LHCN-M2 (cell line): Measurements from ENCODE around the gene ROM1. TPM values are rescaled to one million over a fixed set of nuclear protein-coding genes. Genes with fewer than 3 reads are reported as not detected.
"Not testable (repeated sequence)": the region's sequence is repeated elsewhere in the genome, so short reads cannot be mapped to it uniquely, and the experiment has no call there.

Experiments
- DNase-seq: peaks from one replicate; pipeline ENCODE4 v3.0.0-alpha.2; 2012; ENCODE audit warnings: low read depth
- polyA plus RNA-seq: library from polyadenylated mRNA; unstranded; fragments of >200 nt; gene quantifications from one replicate; pipeline ENCODE4 v1.2.1, GENCODE V29; 2012; ENCODE audit warnings: missing spikeins
- total RNA-seq: library from RNA; depleted of rRNA; stranded (reverse); fragments of >200 nt; gene quantifications from 2 replicates; pipeline ENCODE4 v1.2.3, GENCODE V29; 2014; rRNA removed

Gene ROM1
- total RNA-seq, result 8.9 and 10.3 TPM in 2 replicates
- 7.8 TPM for polyA plus RNA-seq

GRCh38 chr11:62612366-62613290, at the start of gene ROM1, which contains the start of gene EML3:
Gene ROM1, plus strand, starts transcription at chr11:62613257. Its CDS starts 25 bp downstream, at chr11:62613282.
Gene EML3, minus strand, starts transcription at chr11:62612775. Its CDS starts 318 bp downstream, at chr11:62612457.
- DNase-seq, result peak; percentile 92

GRCh38 chr11:62565100-62565802, 47.8 kb upstream of the ROM1 start:
- DNase-seq, result no peak

- DNase-seq, result no peak
Observed at GRCh38 chr11:62566247-62566646, 46.8 kb upstream of the ROM1 start.

- DNase-seq, result no peak
Observed at GRCh38 chr11:62567018-62567633, 45.9 kb upstream of the ROM1 start.

GRCh38 chr11:62569611-62570010, 43.4 kb upstream of the ROM1 start:
- no peak for DNase-seq

GRCh38 chr11:62570903-62571302, 42.2 kb upstream of the ROM1 start:
- not testable (repeated sequence) for DNase-seq

- DNase-seq, result not testable (repeated sequence)
Observed at GRCh38 chr11:62571493-62571892, 41.6 kb upstream of the ROM1 start.

- DNase-seq, result no peak
Observed at GRCh38 chr11:62572431-62572830, 40.6 kb upstream of the ROM1 start.

GRCh38 chr11:62573006-62573591, 40.0 kb upstream of the ROM1 start:
- no peak for DNase-seq

- peak; percentile 100 for DNase-seq
Observed at GRCh38 chr11:62573592-62574362, 39.3 kb upstream of the ROM1 start, which contains the start of gene EEF1G. Gene EEF1G, minus strand, starts transcription at chr11:62573891. Its CDS starts 49 bp downstream, at chr11:62573842.

- peak; percentile 61 for DNase-seq
Observed at GRCh38 chr11:62574363-62575071, 38.5 kb upstream of the ROM1 start.

GRCh38 chr11:62575156-62575555, 37.9 kb upstream of the ROM1 start:
- no peak for DNase-seq

- DNase-seq, result no peak
Observed at GRCh38 chr11:62575837-62576236, 37.2 kb upstream of the ROM1 start.

- no peak for DNase-seq
Observed at GRCh38 chr11:62577046-62577714, 35.9 kb upstream of the ROM1 start.

- DNase-seq, result no peak
Observed at GRCh38 chr11:62578541-62578940, 34.5 kb upstream of the ROM1 start.

GRCh38 chr11:62579252-62579651, 33.8 kb upstream of the ROM1 start:
- DNase-seq, result no peak

- DNase-seq, result no peak
Observed at GRCh38 chr11:62580959-62581715, 31.9 kb upstream of the ROM1 start.

- not testable (repeated sequence) for DNase-seq
Observed at GRCh38 chr11:62581735-62582134, 31.3 kb upstream of the ROM1 start.

- not testable (repeated sequence) for DNase-seq
Observed at GRCh38 chr11:62585356-62585755, 27.7 kb upstream of the ROM1 start.
